Suprapubic skin (tissue), 4 donors: ENCODE results near the gene VWCE. TPM values are rescaled to one million over a fixed set of nuclear protein-coding genes. Genes with fewer than 3 reads are reported as not detected.

Experiments used
- DNase-seq, 2 donors: peaks; one replicate each; pipeline ENCODE4 v3.0.0-alpha.2; 2019; ENCODE audit warnings: low spot score in 2 of 2
- H3K27ac ChIP-seq: fragments of 200-600 bp; sonication (generic); one replicate; pipeline ENCODE4 v1.5.1; 2019
- H3K27me3 ChIP-seq: fragments of 200-600 bp; sonication (generic); one replicate; pipeline ENCODE4 v1.5.1; 2019
- H3K36me3 ChIP-seq: fragments of 200-600 bp; sonication (generic); one replicate; pipeline ENCODE4 v1.5.1; 2019
- H3K4me1 ChIP-seq: fragments of 200-600 bp; sonication (generic); one replicate; pipeline ENCODE4 v1.5.1; 2019
- H3K4me3 ChIP-seq: fragments of 200-600 bp; sonication (generic); one replicate; pipeline ENCODE4 v1.5.1; 2019; ENCODE audit warnings: mild to moderate bottlenecking
- H3K9me3 ChIP-seq: fragments of 200-600 bp; sonication (generic); one replicate; pipeline ENCODE4 v1.5.1; 2019
- CTCF ChIP-seq, 2 donors: fragments of 200-600 bp in 1 of 2; fragments of 450-650 bp in 1 of 2; sonication (generic) in 1 of 2; IDR thresholded peaks; one replicate each; pipeline ENCODE4 v1.5.1; 2016 to 2019; ENCODE audit warnings: antibody characterized with exemption in 2 of 2, mild to moderate bottlenecking in 1 of 2, moderate library complexity in 1 of 2
- EP300 ChIP-seq: sonication (generic); formaldehyde crosslinking; IDR thresholded peaks from one replicate; pipeline ENCODE4 v1.6.1; 2017; ENCODE audit warnings: antibody characterized with exemption
- POLR2A ChIP-seq, 2 donors: fragments of 450-650 bp; IDR thresholded peaks; one replicate each; pipeline ENCODE4 v1.6.1; 2017; ENCODE audit warnings: antibody characterized with exemption in 2 of 2, mild to moderate bottlenecking in 2 of 2, moderate library complexity in 2 of 2
- POLR2AphosphoS5 ChIP-seq, 3 donors: sonication (generic); formaldehyde crosslinking; IDR thresholded peaks; one replicate each; pipeline ENCODE4 v1.6.1; 2017; ENCODE audit warnings: antibody characterized with exemption in 3 of 3
- WGBS: methylation state at CpG from one replicate; pipeline ENCODE4 v1.1.5; 2018; 5-methylcytosine and 5-hydroxymethylcytosine counted together
- total RNA-seq, 4 donors: library from RNA; depleted of rRNA; stranded (reverse); fragments of >200 nt; gene quantifications; one replicate each; pipeline ENCODE4 v1.1.0, GENCODE V29; 2016

The VWCE gene
- total RNA-seq, 4 donors from 2014 or later, result 0.26 to 1.7 (median 1.6) TPM

- DNase-seq, result no peak
- no peak overlapping the region for H3K27ac ChIP-seq
- WGBS, result 96% methylated on average over 4 of the region's 4 CpGs
- H3K27me3 ChIP-seq, result no peaks in the 10 kb centered on the region
- no peak for TF ChIP-seq POLR2AphosphoS5 (IDR thresholded peaks at IDR 0.05)
- no peaks in the 10 kb centered on the region for H3K36me3 ChIP-seq
- H3K4me1 ChIP-seq, result peaks cover 20% of the 10 kb centered on the region
- H3K9me3 ChIP-seq, result no peaks in the 10 kb centered on the region
- no peak overlapping the region for H3K4me3 ChIP-seq
Observed at GRCh38 chr11:61275191-61275590, 19.9 kb downstream of the VWCE start.

- Histone ChIP-seq H3K9me3 (no peaks in the 10 kb centered on the region), H3K27me3 (no peaks in the 10 kb centered on the region), H3K4me1 (peaks cover 14% of the 10 kb centered on the region), H3K27ac (no peak overlapping the region), H3K36me3 (no peaks in the 10 kb centered on the region), H3K4me3 (no peak overlapping the region)
- no peak for TF ChIP-seq CTCF (IDR thresholded peaks at IDR 0.05)
- WGBS, result 88% methylated on average over 4 of the region's 4 CpGs
- no peak for DNase-seq
Observed at GRCh38 chr11:61274084-61274483, 21.0 kb downstream of the VWCE start.

GRCh38 chr11:61273178-61274078 is 21.7 kb downstream of the VWCE start:
- no peaks in the 10 kb centered on the region for H3K9me3 ChIP-seq
- 43% methylated on average over 15 of the region's 16 CpGs for WGBS
- TF ChIP-seq POLR2A (IDR thresholded peaks at IDR 0.05), result no peak
- TF ChIP-seq EP300, result no peak
- TF ChIP-seq POLR2AphosphoS5 (IDR thresholded peaks at IDR 0.05), result no peak
- no peak for TF ChIP-seq CTCF (IDR thresholded peaks at IDR 0.05)
- H3K4me1 ChIP-seq, result peaks cover 14% of the 10 kb centered on the region
- no peak overlapping the region for H3K27ac ChIP-seq
- H3K27me3 ChIP-seq, result no peaks in the 10 kb centered on the region
- no peak for DNase-seq
- no peaks in the 10 kb centered on the region for H3K36me3 ChIP-seq
- H3K4me3 ChIP-seq, result no peak overlapping the region

GRCh38 chr11:61272731-61273130 is 22.4 kb downstream of the VWCE start:
- DNase-seq, result no peak
- Histone ChIP-seq H3K36me3 (no peaks in the 10 kb centered on the region), H3K9me3 (no peaks in the 10 kb centered on the region), H3K27ac (no peak overlapping the region), H3K4me3 (no peak overlapping the region), H3K27me3 (no peaks in the 10 kb centered on the region), H3K4me1 (peaks cover 14% of the 10 kb centered on the region)
- WGBS, result 88% methylated on average over 3 of the region's 3 CpGs
- TF ChIP-seq POLR2AphosphoS5 (IDR thresholded peaks at IDR 0.05) (no peak), CTCF (IDR thresholded peaks at IDR 0.05) (no peak), EP300 (no peak), POLR2A (IDR thresholded peaks at IDR 0.05) (no peak)

GRCh38 chr11:61270354-61271076 is 24.6 kb downstream of the VWCE start:
- Histone ChIP-seq H3K4me3 (no peak overlapping the region), H3K27ac (no peak overlapping the region), H3K9me3 (no peaks in the 10 kb centered on the region), H3K36me3 (no peaks in the 10 kb centered on the region), H3K27me3 (no peaks in the 10 kb centered on the region), H3K4me1 (peaks cover 14% of the 10 kb centered on the region)
- no peak for DNase-seq
- 92% methylated on average over 7 of the region's 7 CpGs for WGBS
- no peak for TF ChIP-seq POLR2AphosphoS5 (IDR thresholded peaks at IDR 0.05)
- no peak for TF ChIP-seq POLR2A (IDR thresholded peaks at IDR 0.05)
- TF ChIP-seq CTCF (IDR thresholded peaks at IDR 0.05), result no peak
- TF ChIP-seq EP300, result no peak
